GM21447 (cell line): Measurements from ENCODE around the gene ERICH6B.

ENCODE experiments used
- ATAC-seq: cut with Tn5 transposase; IDR thresholded peaks from one replicate; pipeline ENCODE4 v1.9.1; 2021; ENCODE audit not compliant: unreplicated experiment

The ERICH6B gene

DNA sequence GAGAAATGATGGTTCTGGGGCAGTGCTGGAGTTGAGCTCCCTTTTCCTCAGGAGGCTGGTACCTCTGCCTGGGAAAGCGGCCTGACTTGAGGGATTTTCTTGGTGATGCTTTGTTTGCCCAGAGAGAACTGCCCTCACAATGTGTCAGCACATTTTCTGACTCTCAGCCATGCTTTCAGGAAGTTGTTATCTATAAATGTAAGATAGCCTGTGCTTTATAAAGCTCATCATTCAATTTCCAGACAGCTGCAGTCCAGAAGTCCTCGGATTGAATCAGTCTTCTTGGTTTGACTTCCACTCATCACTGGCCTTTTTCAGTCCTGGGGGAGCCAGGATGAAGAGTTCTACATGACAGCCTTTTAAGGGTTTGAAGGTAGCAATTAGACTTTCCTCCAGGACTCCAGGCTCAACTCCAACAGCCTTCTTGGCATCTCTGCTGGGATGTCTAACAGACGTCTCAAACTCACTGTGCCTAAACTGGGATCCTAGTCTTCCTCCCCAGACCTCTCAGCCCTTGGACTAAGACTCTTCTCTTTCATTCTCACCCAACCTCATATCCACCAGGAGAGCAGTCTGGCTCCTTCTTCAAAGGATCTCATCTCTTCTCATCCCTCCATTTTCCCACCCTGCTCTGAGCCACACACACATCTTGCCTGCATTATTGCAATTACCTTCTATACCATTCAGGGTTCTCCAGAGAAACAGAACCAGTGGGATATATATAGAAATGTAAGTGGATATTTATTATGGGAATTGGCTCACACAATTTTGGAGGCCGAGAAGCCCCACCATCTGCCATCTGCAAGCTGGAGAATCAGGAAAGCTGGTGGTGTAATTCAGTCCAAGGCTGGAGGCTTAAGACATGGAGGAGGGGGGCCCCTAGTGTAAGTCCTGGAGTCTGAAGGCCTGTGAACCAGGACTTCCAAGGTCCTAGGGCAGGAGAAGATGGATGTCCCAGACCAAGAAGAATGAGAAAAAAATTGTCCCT is 13.1 kb downstream of the ERICH6B start:
- ATAC-seq = no peak

DNA sequence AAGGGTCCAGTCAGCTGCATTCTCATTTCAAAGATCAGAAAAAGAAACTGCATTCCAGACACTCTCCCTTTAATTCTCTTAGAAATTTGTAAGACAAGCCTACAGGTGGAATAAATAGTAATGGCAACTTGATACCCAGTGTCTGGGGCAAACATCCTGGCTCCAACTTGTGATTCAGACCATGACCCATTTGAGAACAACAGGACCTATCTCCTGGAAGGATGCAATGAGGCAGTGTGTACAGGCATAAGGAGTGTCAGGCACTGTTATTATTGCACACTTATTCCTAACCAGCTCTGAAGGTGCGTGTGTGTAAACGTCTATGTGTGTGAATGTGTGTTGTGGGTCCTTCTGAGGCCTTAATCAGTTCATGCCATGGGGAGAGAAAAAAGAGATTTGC is 13.9 kb downstream of the ERICH6B start:
- no peak for ATAC-seq

DNA sequence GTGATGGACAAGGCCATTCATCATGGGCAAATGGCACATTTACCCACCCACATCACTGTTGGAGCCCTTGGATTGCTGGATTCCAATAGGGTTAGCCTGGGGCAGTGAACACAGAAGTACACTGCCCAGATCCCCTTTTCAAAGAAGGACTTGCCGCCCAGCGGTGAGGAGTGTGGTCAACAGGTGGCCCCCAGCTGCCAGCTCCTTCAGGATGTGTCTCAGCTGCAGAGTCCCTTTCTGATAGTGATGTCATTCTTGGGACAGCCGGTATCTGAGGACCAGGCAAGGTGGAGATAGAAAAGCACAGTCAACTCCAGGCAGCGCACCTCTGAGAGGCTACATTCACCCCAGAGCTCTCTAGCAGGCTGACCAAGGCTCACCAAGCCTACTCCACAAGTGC is 16.9 kb downstream of the ERICH6B start:
- ATAC-seq = no peak

DNA sequence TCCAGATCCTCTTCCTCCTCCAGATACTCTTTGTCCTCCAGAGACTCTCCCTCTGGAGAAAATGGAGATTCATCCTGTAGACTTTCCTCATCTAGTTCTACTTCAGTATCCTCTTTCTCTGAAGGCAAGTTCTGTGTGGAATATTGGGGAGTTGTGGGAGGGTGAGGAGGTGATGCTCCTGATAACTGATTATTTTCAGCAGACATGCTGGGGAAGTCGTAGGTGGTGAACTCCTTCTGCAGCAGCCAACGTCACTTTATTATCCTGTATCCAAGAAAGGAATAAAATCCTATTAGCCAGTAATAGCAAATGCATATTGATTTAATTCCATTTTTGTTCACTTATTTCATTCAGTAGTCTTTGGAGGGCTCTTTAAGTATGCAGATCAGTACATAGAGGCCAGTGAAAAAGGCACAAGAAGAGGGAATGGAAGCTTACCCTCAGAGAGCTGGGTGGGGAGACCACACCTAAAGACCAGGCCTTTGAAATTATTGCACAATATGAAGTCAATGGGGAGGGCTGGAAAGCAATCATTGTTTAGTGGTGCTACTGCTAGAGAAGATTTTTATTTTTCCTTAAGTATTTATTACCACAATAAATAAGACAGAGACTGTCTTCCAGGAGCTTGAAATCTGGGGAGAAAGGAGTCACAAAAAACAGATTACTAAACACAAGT is 18.6 kb downstream of the ERICH6B start:
- ATAC-seq = no peak

DNA sequence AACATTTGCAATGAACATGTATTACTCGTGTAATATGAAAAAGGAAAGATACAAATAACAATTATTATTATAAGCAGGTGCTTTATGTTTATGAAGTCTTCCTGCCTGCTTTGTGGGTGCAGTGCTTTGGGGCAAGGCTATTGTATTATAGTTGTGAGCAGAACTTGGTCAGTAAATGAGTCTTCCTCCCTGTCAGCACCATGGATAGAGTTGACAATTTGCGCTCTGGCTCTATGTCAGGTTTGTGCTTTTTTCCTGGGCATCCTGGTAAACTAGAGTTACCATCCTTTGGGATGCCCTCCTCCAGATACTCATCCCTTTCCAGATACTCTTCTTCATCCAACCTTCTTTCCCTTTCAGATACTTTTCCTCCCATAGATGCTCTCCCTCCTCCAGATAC is 19.6 kb downstream of the ERICH6B start:
- no peak for ATAC-seq

DNA sequence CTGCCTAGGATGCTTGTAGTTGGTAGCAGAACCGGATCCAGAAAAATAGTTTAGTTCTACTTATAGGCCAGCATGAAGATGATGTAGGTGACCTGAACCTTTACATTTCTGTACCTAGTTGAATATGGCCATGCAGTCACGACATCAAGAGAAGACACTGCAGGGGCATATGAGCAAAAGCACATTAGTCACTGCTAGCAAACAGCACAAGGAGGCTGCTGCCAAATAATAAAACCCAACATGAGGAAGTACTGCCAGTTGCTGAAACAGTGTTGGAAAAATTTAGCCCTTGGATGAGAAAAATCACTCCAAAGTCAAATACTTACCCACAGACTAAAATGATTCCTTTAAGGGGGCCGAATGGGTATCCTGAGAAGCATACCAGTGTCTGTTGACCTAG is 20.8 kb downstream of the ERICH6B start:
- no peak for ATAC-seq

DNA sequence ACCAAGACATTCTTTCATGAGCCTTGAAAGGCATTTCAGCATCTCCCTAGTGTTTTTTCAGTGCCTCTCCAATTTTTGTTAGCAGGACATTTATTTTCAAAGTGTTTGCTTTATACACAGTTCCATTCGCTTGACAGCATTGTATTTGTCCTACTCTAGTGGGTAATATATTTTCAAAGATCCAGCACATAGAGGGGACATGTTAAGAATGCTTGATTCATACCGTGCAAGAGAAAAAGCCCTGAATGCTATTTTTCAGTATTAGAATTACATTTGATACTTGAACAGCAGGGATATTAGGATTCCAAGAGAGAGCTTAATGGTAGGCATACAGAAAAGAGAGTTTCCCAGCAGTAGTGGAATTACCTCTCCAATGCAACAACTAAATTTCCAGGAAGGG is 21.3 kb downstream of the ERICH6B start:
- ATAC-seq = no peak

DNA sequence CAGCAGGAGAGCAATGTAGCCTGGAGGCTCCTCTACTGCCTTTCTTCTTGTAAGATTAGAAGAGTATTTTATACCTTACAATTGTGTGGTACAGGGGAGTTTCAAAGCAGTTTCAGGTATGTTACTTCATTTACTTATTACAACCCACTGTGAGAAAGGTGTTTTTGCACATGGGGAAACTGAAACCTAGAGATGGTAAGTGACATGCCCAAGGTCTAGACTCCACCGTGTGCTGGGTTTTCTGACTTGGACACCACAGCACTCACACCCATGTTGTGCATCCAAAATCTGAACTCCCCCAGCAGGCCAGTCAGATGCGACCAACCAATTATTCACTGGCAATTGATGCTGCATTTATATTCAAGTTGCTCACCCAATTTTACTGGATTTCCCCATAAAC is 22.8 kb downstream of the ERICH6B start:
- ATAC-seq = no peak

DNA sequence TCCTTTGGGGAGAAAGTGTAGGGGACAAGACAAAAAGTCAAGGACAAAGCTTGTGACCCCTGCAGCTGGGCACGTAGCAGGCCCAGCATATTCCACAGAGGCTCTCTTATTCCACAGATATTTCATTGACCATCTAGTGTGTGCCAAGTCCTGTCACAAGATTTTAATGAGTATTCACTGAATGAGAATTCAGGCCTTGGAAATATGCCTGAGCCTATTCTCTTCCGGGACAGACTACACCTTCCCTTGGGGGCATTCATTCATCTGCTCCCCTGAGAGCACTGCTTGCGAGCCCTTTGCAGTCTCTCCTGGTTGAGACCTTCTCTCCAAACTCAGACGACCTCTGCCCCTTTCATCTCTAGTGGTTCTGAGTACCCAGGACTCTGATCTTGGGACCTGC is 25.5 kb downstream of the ERICH6B start:
- ATAC-seq = no peak

DNA sequence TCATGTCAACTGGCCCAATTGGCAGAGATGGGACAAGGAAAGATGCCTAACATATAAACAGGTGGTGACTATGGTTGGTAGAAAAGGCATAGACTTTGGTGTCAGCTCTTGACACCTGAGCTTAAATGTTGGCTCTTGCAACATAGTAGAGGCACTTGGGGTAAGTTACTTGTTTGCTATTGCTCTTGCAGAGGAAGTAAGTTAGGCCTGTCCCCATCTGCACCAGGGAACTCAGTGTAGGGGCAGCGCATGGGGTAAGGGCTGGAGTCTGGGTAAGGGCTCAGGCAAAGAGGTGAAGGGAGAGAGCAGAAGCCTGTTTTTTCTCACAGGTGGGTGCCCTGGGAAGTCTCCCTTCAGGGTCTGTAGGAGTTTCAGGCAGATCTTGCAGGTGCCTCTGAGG is 27.6 kb downstream of the ERICH6B start:
- no peak for ATAC-seq

DNA sequence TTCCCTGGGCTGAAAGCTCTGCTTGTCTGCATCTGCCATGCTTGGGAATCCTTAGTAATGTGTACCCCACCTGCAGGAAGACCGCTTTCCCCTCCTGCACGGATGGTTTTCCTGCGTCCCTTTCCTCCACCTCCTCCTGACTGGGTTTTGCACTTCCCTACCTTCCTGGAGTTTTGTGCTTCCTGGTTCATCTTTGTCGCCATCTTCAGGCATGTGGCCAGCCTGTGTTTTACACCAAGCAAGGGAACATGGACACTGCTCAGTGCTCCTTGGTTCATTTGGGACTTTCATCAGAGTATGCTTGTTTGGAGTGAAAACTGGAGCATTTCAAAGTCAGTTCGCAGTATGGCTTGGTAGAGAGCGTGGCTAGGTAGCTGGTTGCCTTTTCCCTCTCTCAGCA is 30.7 kb downstream of the ERICH6B start:
- ATAC-seq = no peak

DNA sequence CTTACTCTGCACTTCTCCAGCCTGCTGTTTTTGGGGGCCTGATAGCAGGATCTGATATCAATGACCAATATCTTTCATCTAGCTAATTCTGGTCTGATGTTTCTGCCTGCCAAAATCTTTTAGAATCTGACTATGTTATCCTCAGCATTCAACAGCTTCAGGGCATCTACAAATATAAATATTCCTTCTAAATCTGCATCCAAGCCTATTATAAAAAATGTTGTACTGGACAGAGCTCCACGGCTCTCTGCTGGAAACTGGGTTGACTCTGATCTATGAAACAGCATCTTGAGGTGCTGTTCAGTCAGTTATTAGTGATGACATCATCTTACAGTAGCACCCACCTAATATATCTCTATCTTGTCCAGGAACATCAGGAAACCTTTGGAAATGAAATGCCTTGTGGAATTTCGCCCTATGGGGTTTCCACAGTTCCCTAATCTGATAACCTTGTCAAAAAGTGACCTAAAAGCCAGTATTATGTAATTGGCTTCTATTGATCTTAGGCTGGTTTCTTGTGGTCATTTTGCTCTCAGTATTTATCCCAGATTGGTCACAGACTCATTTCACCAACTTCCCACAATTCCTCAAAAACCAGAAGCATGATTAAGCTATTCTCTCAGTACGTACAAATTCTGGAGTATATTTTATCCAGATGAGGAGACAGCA is 33.0 kb downstream of the ERICH6B start:
- ATAC-seq = no peak

DNA sequence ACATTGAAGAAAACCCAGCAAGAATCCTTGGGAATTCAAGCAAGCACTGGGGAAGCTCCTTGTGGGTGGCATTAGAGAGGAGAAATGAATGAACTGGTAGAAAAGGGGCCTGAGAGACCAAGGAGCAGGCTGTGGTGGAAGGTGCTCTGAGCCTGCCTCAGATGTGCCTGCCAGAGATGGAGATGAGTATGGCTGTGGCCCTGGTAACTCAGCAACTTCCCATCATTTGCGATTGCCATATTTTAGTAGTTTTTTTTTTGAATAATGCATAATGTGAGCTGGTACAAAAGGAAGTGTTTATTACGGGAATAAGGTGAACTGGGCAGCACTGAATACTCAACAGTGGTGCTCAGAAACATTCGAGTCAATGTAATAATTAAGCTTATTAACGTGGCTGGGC is 39.1 kb downstream of the ERICH6B start:
- no peak for ATAC-seq

DNA sequence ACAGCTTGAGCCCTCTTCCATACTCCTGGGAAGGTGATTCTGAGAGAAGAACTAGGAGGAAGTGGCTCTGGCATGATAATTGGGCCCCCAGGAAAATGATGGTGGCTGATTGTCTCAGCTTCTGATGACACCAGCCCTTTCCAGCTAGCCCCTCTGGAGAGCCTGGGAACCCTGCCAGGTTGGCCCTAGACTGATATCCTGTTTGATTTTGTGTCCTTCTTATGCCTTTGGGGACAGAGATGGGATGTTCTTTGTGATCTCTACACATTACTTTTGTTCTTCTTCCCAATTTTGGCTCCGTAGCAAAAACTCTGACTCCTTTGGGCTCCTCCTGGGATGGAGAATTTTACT is 39.7 kb downstream of the ERICH6B start:
- no peak for ATAC-seq

DNA sequence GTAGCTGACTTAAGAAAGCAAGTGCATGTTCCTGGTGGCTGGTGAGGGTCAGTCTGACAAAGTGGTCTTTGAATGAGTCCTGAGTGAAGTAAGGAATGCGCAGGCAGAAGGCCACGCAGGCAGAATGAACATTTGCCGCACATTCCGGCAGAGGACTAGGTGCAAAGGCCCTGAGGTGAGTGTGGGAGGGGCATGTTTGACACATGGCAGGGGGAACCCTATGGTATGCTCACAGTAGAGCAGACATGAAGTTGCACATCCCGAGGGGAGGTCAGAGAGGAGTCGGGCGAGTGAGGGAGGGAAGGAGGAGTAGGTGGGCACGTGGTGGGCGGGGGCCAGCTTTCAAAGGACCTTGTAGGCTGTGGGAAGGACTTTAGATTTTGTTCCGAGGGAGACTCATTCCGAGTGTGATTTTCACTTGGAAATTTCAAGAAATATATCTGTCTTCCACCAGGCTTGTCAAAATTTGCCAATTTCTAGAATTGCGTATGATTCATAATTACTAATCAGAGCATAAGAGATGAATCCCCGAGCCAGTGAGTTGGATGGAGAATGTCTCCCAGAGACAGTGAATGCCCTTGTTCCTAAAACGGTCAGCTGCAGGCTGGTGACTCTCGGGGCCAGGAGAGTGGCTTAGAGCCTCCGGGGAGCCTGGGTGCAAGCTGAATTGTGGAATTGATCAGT is 40.3 kb downstream of the ERICH6B start:
- no peak for ATAC-seq

DNA sequence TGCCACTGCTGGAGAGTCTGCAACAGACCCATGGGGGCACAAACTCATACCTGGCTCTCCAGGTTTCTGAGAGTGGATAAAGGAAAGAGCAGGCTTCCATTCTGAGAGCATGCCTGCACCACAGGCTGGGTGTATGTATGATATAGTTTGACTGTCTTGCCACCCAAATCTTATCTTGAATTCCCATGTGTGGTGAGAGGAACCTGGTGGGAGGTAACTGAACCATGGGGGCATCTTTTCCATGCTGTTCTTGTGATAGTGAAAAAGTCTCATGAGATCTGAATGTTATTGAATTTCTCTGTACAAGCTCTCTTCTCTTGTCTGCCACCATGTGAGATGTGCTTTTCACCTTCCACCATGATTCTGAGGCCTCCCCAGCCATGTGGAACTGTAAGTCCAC is 50.2 kb downstream of the ERICH6B start:
- ATAC-seq = no peak

DNA sequence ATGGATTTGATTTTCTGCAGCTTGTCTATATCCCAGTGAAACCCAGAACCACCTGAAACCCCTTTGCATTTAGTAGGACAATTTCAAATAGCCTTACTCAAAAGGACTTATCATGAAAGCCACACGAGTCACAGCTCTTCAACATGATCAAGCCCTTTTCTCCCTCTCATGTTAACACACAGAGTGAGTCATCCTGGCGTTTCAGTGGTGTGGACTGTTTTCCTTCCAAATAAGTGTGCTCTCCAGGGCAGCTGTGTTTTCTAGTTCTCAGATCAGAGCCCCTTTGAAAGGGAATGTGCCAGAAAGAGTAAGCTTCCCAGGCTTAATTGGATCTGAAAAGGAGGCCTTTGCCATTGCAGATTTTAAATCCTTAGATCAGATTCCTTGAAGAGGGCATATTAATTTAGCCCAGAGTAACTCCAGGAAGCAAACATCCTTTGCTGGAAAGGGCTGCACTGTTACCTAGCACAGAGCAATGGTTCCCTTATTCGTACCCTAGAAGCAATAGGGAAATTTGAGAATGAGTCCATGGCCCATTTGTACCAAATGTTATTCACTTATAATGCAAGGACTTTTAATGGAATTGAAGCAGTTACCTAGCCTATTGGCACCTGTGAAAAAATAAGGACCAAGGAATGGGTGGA is 51.3 kb downstream of the ERICH6B start:
- no peak for ATAC-seq

DNA sequence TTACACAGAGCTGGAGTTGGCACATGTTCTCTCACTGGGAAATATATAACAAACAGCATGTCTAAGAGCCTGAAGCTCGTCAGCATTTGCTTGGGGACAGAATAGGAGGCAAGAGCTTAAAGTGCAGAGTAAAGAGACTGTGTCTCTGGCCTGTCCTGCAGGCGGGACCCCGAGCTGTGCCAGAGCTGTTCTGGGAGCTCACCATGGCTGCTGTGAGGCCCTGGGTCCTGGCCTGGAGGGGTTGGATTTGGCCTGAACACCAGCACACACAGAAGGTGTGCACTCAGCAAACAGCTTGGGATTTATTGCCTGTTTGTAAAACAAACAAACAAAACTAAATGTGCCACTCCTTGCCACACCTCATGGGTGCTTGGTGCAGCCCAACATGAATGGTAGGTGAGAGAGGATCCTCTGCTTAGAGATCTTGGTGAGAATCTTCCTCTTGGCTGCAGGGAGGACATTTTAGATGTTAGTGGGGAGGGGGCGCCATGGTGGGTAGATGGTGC is 60.9 kb downstream of the ERICH6B start:
- ATAC-seq = no peak

DNA sequence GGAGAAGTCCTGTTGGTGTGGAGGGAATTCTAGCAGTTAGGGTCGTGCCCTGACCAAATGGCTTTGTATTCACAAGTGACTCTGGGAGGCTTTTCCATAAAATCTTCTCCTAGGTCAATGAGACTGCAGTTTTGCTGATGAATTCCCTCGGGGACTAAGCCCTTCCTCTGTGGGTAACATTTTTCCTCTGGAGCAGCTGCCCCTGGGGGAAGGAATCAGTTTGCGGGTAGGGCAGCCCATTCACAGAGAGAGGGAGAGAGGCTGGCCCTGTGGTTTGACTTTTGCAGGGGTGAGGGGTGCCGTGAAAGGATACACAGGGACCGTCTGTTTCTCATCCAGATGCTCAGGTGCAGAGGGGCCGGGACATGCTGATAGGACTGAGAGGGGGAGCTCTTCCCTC is 67.3 kb downstream of the ERICH6B start:
- no peak for ATAC-seq

DNA sequence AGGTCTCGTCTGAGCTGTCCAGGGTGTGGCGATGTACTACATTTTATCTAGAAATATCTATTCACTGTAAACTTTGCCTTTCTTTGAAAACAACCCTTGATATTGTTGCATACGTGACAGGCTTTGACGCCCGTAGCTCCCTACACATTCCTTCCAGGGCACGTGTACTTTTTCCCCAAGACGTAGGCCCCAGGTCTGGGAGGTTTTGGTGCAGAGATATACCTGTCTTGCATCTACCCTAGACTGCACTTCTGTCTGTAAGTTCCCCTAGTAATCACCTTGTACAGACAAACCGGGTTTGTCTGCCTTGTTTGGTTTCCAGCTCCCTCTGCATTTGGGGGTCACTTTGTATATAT is 69.2 kb downstream of the ERICH6B start:
- no peak for ATAC-seq
